WTC11 (cell line): Measurements from ENCODE around the gene DTX3L. TPM values are rescaled to one million over a fixed set of nuclear protein-coding genes. Genes with fewer than 3 reads are reported as not detected.

Source experiments
- ATAC-seq: fragments of 200-7000 bp; cut with Tn5 transposase; 2 replicates; pipeline ENCODE4 v1.10.0; 2021; ENCODE audit warnings: mild to moderate bottlenecking, moderate library complexity
- CTCF ChIA-PET: fragments of 300-600 bp; sonication (Branson Sonifier 250); formaldehyde crosslinking; loops from one replicate; lab custom pipeline; 2021; ENCODE audit warnings: antibody characterized with exemption; lab: Charles Lee
- POLR2A ChIA-PET: fragments of 350-600 bp; sonication (Branson Sonifier 250); formaldehyde crosslinking; loops from one replicate; lab custom pipeline; 2021; ENCODE audit warnings: antibody characterized with exemption; lab: Charles Lee
- DNase-seq: peaks from one replicate; pipeline ENCODE4 v3.0.0; 2021; ENCODE audit warnings: low spot score
- H3K27ac Mint-ChIP-seq: 2 replicates; pipeline ENCODE4 v1.8.0; 2021; ENCODE audit warnings: mixed read lengths
- H3K27me3 Mint-ChIP-seq: 2 replicates; pipeline ENCODE4 v1.8.0; 2021; ENCODE audit warnings: low read depth, mild to moderate bottlenecking, moderate library complexity, mixed read lengths
- H3K36me3 Mint-ChIP-seq: 2 replicates; pipeline ENCODE4 v1.8.0; 2021; ENCODE audit warnings: mixed read lengths
- H3K4me1 Mint-ChIP-seq: 2 replicates; pipeline ENCODE4 v1.8.0; 2022; ENCODE audit warnings: mixed read lengths
- H3K4me3 Mint-ChIP-seq: 2 replicates; pipeline ENCODE4 v1.8.0; 2021; ENCODE audit warnings: mild to moderate bottlenecking, moderate library complexity, mixed read lengths
- H3K9me3 Mint-ChIP-seq: 2 replicates; pipeline ENCODE4 v1.8.0; 2021; ENCODE audit warnings: mixed read lengths
- CTCF ChIP-seq: fragments of 200-600 bp; IDR thresholded peaks from 2 replicates; pipeline ENCODE4 v1.8.0; 2022; ENCODE audit warnings: antibody characterized with exemption
- E2F1 ChIP-seq: sonication (generic); formaldehyde crosslinking; IDR thresholded peaks from 2 replicates; pipeline ENCODE4 v1.8.0; 2022; ENCODE audit warnings: mild to moderate bottlenecking, missing genetic modification reagents
- FOXJ3 ChIP-seq: sonication (generic); formaldehyde crosslinking; IDR thresholded peaks from 2 replicates; pipeline ENCODE4 v1.9.0; 2021; ENCODE audit warnings: missing genetic modification reagents, mild to moderate bottlenecking, borderline replicate concordance
- FOXP4 ChIP-seq: sonication (generic); formaldehyde crosslinking; IDR thresholded peaks from 2 replicates; pipeline ENCODE4 v1.8.0; 2022; ENCODE audit warnings: mild to moderate bottlenecking, missing genetic modification reagents
- HMGA2 ChIP-seq: fragments of 250-450 bp; sonication (Bioruptor Pico); IDR thresholded peaks from 2 replicates; pipeline ENCODE4 v1.4.0; 2021; ENCODE audit warnings: mild to moderate bottlenecking, moderate library complexity
- HMGXB4 ChIP-seq: sonication (generic); formaldehyde crosslinking; IDR thresholded peaks from 2 replicates; pipeline ENCODE4 v1.8.1; 2023; ENCODE audit warnings: mild to moderate bottlenecking, moderate library complexity, missing genetic modification reagents
- JUN ChIP-seq: sonication (generic); formaldehyde crosslinking; IDR thresholded peaks from 2 replicates; pipeline ENCODE4 v1.8.0; 2023; ENCODE audit warnings: mild to moderate bottlenecking, missing genetic modification reagents
- MAX ChIP-seq: sonication (generic); formaldehyde crosslinking; IDR thresholded peaks from 2 replicates; pipeline ENCODE4 v1.8.0; 2022; ENCODE audit warnings: mild to moderate bottlenecking, missing genetic modification reagents
- NFE2L1 ChIP-seq: sonication (generic); formaldehyde crosslinking; IDR thresholded peaks from 2 replicates; pipeline ENCODE4 v1.8.1; 2023; ENCODE audit warnings: missing genetic modification reagents
- NR1H2 ChIP-seq: sonication (generic); formaldehyde crosslinking; IDR thresholded peaks from 2 replicates; pipeline ENCODE4 v1.9.0; 2021; ENCODE audit warnings: mild to moderate bottlenecking, moderate library complexity, missing genetic modification reagents
- RORB ChIP-seq: fragments of 250-450 bp; sonication (Bioruptor Pico); IDR thresholded peaks from 2 replicates; pipeline ENCODE4 v1.9.0; 2021; ENCODE audit warnings: mild to moderate bottlenecking
- TEAD4 ChIP-seq: sonication (generic); formaldehyde crosslinking; IDR thresholded peaks from 2 replicates; pipeline ENCODE4 v1.8.0; 2022; ENCODE audit warnings: mild to moderate bottlenecking, missing genetic modification reagents
- USF2 ChIP-seq: sonication (generic); formaldehyde crosslinking; IDR thresholded peaks from 2 replicates; pipeline ENCODE4 v1.8.1; 2023; ENCODE audit warnings: mild to moderate bottlenecking, missing genetic modification reagents, moderate library complexity
- ZBTB21 ChIP-seq: sonication (generic); formaldehyde crosslinking; IDR thresholded peaks from 2 replicates; pipeline ENCODE4 v1.8.1; 2023; ENCODE audit warnings: mild to moderate bottlenecking, missing genetic modification reagents, borderline replicate concordance
- ZNF121 ChIP-seq: sonication (generic); formaldehyde crosslinking; IDR thresholded peaks from 2 replicates; pipeline ENCODE4 v1.8.0; 2023; ENCODE audit warnings: missing genetic modification reagents
- ZNF138 ChIP-seq: sonication (generic); formaldehyde crosslinking; conservative IDR thresholded peaks from 2 replicates; pipeline ENCODE4 v1.8.1; 2022; ENCODE audit warnings: mild to moderate bottlenecking, moderate library complexity, missing genetic modification reagents
- ZNF232 ChIP-seq: sonication (generic); formaldehyde crosslinking; IDR thresholded peaks from 2 replicates; pipeline ENCODE4 v1.8.0; 2022; ENCODE audit warnings: mild to moderate bottlenecking, missing genetic modification reagents
- ZNF317 ChIP-seq: sonication (generic); formaldehyde crosslinking; IDR thresholded peaks from 2 replicates; pipeline ENCODE4 v1.8.1; 2023; ENCODE audit warnings: low read depth, mild to moderate bottlenecking, moderate library complexity, missing genetic modification reagents, borderline replicate concordance
- ZNF416 ChIP-seq: fragments of 250-450 bp; sonication (Bioruptor Pico); IDR thresholded peaks from 2 replicates; pipeline ENCODE4 v1.9.0; 2021; ENCODE audit warnings: mild to moderate bottlenecking, inconsistent platforms
- ZNF423 ChIP-seq: fragments of 250-450 bp; sonication (Bioruptor Pico); IDR thresholded peaks from 2 replicates; pipeline ENCODE4 v2.1.2; 2022; ENCODE audit warnings: mild to moderate bottlenecking, moderate library complexity
- ZNF671 ChIP-seq: fragments of 250-450 bp; sonication (Bioruptor Pico); IDR thresholded peaks from 2 replicates; pipeline ENCODE4 v1.8.0; 2021; ENCODE audit warnings: mild to moderate bottlenecking
- ZSCAN18 ChIP-seq: fragments of 250-450 bp; sonication (Bioruptor Pico); IDR thresholded peaks from 2 replicates; pipeline ENCODE4 v2.1.2; 2022; ENCODE audit warnings: mild to moderate bottlenecking, moderate library complexity
- total RNA-seq: library from RNA; stranded (reverse); gene quantifications from 3 replicates; pipeline ENCODE4 v1.2.3, GENCODE V29; 2021

DTX3L gene
- total RNA-seq, 1 experiment from 2014 or later: 4.6 TPM

GRCh38 chr3:122546151-122546550 is 18.0 kb upstream of the DTX3L start:
- H3K27ac Mint-ChIP-seq: no peak overlapping the region
- ATAC-seq (no peak), DNase-seq (no peak)
- no peak overlapping the region for H3K4me3 Mint-ChIP-seq
- CTCF ChIA-PET: no interaction called here
- POLR2A ChIA-PET: no interaction called here
- H3K36me3 Mint-ChIP-seq: no peaks in the 10 kb centered on the region
- no peaks in the 10 kb centered on the region for H3K27me3 Mint-ChIP-seq
- H3K4me1 Mint-ChIP-seq: peaks cover 5% of the 10 kb centered on the region
- TF ChIP-seq E2F1 (no peak), ZNF671 (no peak), ZNF416 (no peak), FOXJ3 (CRISPR knock-in tag) (no peak), JUN (CRISPR knock-in tag) (no peak), RORB (CRISPR knock-in tag) (no peak), USF2 (CRISPR knock-in tag) (no peak), ZBTB21 (CRISPR knock-in tag) (no peak)
- H3K9me3 Mint-ChIP-seq: no peaks in the 10 kb centered on the region

- Mint-ChIP-seq H3K9me3 (no peaks in the 10 kb centered on the region), H3K27me3 (no peaks in the 10 kb centered on the region), H3K27ac (no peak overlapping the region), H3K36me3 (no peaks in the 10 kb centered on the region), H3K4me1 (peaks cover 7% of the 10 kb centered on the region), H3K4me3 (no peak overlapping the region)
- TF ChIP-seq HMGA2 (CRISPR knock-in tag): no peak
- TF ChIP-seq CTCF: no peak
- TF ChIP-seq NR1H2 (CRISPR knock-in tag): no peak
- no peak for TF ChIP-seq ZNF423
- TF ChIP-seq ZNF671: no peak
- no peak for TF ChIP-seq TEAD4 (CRISPR knock-in tag)
- ATAC-seq: no peak
- ChIA-PET CTCF (interaction anchor here (1.5 kb wide), 1 partner anchor 130 kb away, joined by 3 read pairs; no protein-coding TSS in a partner anchor), POLR2A (no interaction called here)
- no peak for DNase-seq
These were observed 16.1 kb upstream of the DTX3L start for GRCh38 chr3:122548076-122548475.

- no peak for DNase-seq
- H3K27me3 Mint-ChIP-seq: no peaks in the 10 kb centered on the region
- ChIA-PET POLR2A (no interaction called here), CTCF (interaction anchor here (0.5 to 1.5 kb wide), 2 partner anchors 17 to 130 kb away, joined by 3 read pairs; no protein-coding TSS in a partner anchor)
- no peak overlapping the region for H3K4me3 Mint-ChIP-seq
- TF ChIP-seq ZNF317 (CRISPR knock-in tag) (no peak), NFE2L1 (CRISPR knock-in tag) (no peak), HMGXB4 (CRISPR knock-in tag) (no peak), CTCF (no peak), MAX (CRISPR knock-in tag) (no peak), ZNF121 (CRISPR knock-in tag) (no peak), ZNF138 (CRISPR knock-in tag) (no peak), TEAD4 (CRISPR knock-in tag) (no peak), FOXP4 (CRISPR knock-in tag) (no peak), ZSCAN18 (no peak), ZNF232 (no peak)
- no peaks in the 10 kb centered on the region for H3K36me3 Mint-ChIP-seq
- peaks cover 13% of the 10 kb centered on the region for H3K4me1 Mint-ChIP-seq
- no peak for ATAC-seq
- no peak overlapping the region for H3K27ac Mint-ChIP-seq
- no peaks in the 10 kb centered on the region for H3K9me3 Mint-ChIP-seq
These were observed 15.5 kb upstream of the DTX3L start for GRCh38 chr3:122548619-122549018.
